ENCODE results near the gene SLC22A3. TPM values are rescaled to one million over a fixed set of nuclear protein-coding genes. Genes with fewer than 3 reads are reported as not detected.

The SLC22A3 gene
- total and polyA plus RNA-seq, 2 of the 4 experiments (the other 2 are of a cell fraction) = not detected

GRCh38 chr6:160419488-160419887 is 71.3 kb downstream of the SLC22A3 start:
- POLR2A ChIA-PET (ENCODE audit: unreplicated experiment) = no interaction called here
- in situ Hi-C loops (cut with MboI; ENCODE audit: low sequenced_read_pairs) = no loop called here
- Histone ChIP-seq H2BK5ac (ENCODE audit: low read depth, low read length, poor library complexity, severe bottlenecking) (no peak overlapping the region), H4K5ac (ENCODE audit: low read depth, low read length) (no peak overlapping the region), H3K56ac (ENCODE audit: extremely low read depth, insufficient read depth, low read length) (no peak overlapping the region), H3K9ac (ENCODE audit: low read depth, low read length) (no peak overlapping the region), H3K36me3 (ENCODE audit: control insufficient read depth, insufficient read depth, low read length) (no peaks in the 10 kb centered on the region), H3K23ac (ENCODE audit: low read depth, low read length) (no peak overlapping the region), H3K27ac (ENCODE audit: insufficient read depth, low read length) (no peak overlapping the region), H4K20me1 (ENCODE audit: insufficient read depth, low read length) (no peaks in the 10 kb centered on the region), H3K14ac (replicated peaks; ENCODE audit: low read depth, low read length) (no peak overlapping the region), H3K4me2 (ENCODE audit: low read depth, low read length) (no peak overlapping the region), H3K79me1 (ENCODE audit: low read depth in 1 of 2, low read length in 2 of 2) (no peaks in the 10 kb centered on the region), H4K8ac (ENCODE audit: low read depth in 2 of 2, low read length in 2 of 2) (no peak overlapping the region), H2BK20ac (ENCODE audit: low read depth, low read length) (no peak overlapping the region), H2BK15ac (ENCODE audit: low read depth, low read length) (no peak overlapping the region), H2AFZ (replicated peaks; ENCODE audit: low read length, poor library complexity) (no peak overlapping the region), H2AK9ac (replicated peaks; ENCODE audit: low read depth, low read length, poor library complexity) (no peak overlapping the region), H4K91ac (ENCODE audit: insufficient read depth, low read depth, low read length) (no peak overlapping the region), H3K4me3 (ENCODE audit: insufficient read depth, low read depth, low read length) (no peak overlapping the region), H2BK120ac (ENCODE audit: low read depth, low read length) (no peak overlapping the region), H2AK5ac (ENCODE audit: low read depth, low read length) (no peak overlapping the region), H3K9me1 (ENCODE audit: insufficient read depth, low read length) (no peaks in the 10 kb centered on the region), H3K4ac (ENCODE audit: low read depth, low read length) (no peak overlapping the region), H3K27me3 (ENCODE audit: control insufficient read depth, insufficient read depth, low read length) (no peaks in the 10 kb centered on the region), H3K9me3 (ENCODE audit: control insufficient read depth, insufficient read depth, low read length) (0 out of 2 replicates have a peak, but pooled peaks cover 2% of the 10 kb centered on the region), H3K4me1 (ENCODE audit: control insufficient read depth, insufficient read depth, low read length) (no peaks in the 10 kb centered on the region), H3K18ac (ENCODE audit: low read depth, low read length) (no peak overlapping the region)
- CTCF ChIA-PET = no interaction called here
- dilution Hi-C loops (cut with HindIII; ENCODE audit: low sequenced_read_pairs, unreplicated experiment) = no loop called here
- DNase-seq = no peak
- no peak for ATAC-seq (ENCODE audit: low read depth)
- TF ChIP-seq RCOR1 (IDR thresholded peaks at IDR 0.05; ENCODE audit: insufficient replicate concordance, low read length) (no peak), RAD21 (IDR thresholded peaks at IDR 0.05; ENCODE audit: low read length) (no peak), CHD1 (IDR thresholded peaks at IDR 0.05; ENCODE audit: low read depth, low read length) (no peak), SMC3 (IDR thresholded peaks at IDR 0.05; ENCODE audit: low read depth, low read length) (no peak), MXI1 (IDR thresholded peaks at IDR 0.05; ENCODE audit: borderline replicate concordance, low read depth, low read length) (no peak), BHLHE40 (IDR thresholded peaks at IDR 0.05; ENCODE audit: low read depth, low read length) (no peak), ELK1 (IDR thresholded peaks at IDR 0.05; ENCODE audit: borderline replicate concordance, low read depth, low read length) (no peak), CEBPB (IDR thresholded peaks at IDR 0.05; ENCODE audit: low read depth, low read length) (no peak), NFE2L2 (IDR thresholded peaks at IDR 0.05; ENCODE audit: low read depth, low read length) (no peak), POLR2A (IDR thresholded peaks at IDR 0.05; ENCODE audit: low read depth, low read length) (no peak), MAFK (IDR thresholded peaks at IDR 0.05; ENCODE audit: low read depth, low read length) (no peak)
- TF ChIP-seq, protein P1, sequence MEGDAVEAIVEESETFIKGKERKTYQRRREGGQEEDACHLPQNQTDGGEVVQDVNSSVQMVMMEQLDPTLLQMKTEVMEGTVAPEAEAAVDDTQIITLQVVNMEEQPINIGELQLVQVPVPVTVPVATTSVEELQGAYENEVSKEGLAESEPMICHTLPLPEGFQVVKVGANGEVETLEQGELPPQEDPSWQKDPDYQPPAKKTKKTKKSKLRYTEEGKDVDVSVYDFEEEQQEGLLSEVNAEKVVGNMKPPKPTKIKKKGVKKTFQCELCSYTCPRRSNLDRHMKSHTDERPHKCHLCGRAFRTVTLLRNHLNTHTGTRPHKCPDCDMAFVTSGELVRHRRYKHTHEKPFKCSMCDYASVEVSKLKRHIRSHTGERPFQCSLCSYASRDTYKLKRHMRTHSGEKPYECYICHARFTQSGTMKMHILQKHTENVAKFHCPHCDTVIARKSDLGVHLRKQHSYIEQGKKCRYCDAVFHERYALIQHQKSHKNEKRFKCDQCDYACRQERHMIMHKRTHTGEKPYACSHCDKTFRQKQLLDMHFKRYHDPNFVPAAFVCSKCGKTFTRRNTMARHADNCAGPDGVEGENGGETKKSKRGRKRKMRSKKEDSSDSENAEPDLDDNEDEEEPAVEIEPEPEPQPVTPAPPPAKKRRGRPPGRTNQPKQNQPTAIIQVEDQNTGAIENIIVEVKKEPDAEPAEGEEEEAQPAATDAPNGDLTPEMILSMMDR (conservative IDR thresholded peaks at IDR 0.05; ENCODE audit: low read depth, low read length) = no peak
- TF ChIP-seq, protein P2, sequence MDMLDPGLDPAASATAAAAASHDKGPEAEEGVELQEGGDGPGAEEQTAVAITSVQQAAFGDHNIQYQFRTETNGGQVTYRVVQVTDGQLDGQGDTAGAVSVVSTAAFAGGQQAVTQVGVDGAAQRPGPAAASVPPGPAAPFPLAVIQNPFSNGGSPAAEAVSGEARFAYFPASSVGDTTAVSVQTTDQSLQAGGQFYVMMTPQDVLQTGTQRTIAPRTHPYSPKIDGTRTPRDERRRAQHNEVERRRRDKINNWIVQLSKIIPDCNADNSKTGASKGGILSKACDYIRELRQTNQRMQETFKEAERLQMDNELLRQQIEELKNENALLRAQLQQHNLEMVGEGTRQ (IDR thresholded peaks at IDR 0.05; ENCODE audit: low read depth, low read length) = no peak
- intact Hi-C loops (cut with micrococcal nuclease) = no loop called here
- BruUV-seq (replicated peaks) = no TSS peak
- no CpG with 5 or more reads among the region's 1 CpG for WGBS, 2 experiments (ENCODE audit: extremely low coverage in 2 of 2, insufficient read length in 1 of 2)
